HG03354 (cell line): ENCODE results near the gene TMEM121B.

Experiments used
- ATAC-seq: cut with Tn5 transposase; IDR thresholded peaks from one replicate; pipeline ENCODE4 v1.9.1; 2021; ENCODE audit warnings: mild to moderate bottlenecking; ENCODE audit not compliant: unreplicated experiment, poor library complexity, severe bottlenecking

The TMEM121B gene

DNA sequence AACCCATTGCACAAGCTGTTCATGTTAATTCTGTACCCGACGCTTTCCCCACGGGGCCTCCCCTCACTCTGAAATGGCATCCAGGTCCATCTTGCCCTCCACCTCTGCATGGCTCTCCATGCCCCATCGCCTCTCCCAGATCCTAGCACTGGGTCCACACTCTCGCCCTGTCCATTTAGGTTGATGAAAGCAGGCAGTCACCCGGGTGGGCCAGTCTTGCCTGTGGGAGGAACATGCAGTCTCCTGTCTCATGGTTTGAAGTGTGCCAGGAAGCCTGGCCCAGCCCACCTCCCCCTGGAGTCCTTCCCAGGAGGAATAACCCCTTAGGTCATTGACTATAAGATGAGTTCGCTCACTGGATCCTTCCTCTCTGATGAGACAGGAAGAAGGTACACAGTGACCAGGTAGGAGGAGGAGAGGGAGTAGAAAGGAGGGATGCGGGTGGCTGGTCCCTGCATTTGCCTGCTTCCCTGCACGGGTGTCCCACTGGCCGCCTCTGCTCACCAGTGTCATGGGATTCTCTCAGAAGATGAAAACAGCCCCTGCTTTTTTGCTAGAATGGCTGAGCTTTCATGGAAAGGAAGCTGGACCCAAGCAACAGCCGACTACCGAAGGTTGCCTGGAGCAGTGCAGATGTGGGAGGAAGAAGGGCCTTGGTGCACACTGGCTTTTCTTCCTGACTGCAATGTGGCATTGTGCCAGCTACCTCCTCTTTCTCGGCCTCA lies 6.8 kb downstream of the TMEM121B start:
- no peak for ATAC-seq

- no peak for ATAC-seq
Measured at GRCh38 chr22:17113600-17113999, 7.6 kb downstream of the TMEM121B start.

- ATAC-seq = no peak
Measured at GRCh38 chr22:17112491-17113042, 8.6 kb downstream of the TMEM121B start.

- ATAC-seq = no peak
Measured at GRCh38 chr22:17110791-17111550, 10.2 kb downstream of the TMEM121B start.

- no peak for ATAC-seq
Measured at GRCh38 chr22:17109976-17110375, 11.2 kb downstream of the TMEM121B start.

DNA sequence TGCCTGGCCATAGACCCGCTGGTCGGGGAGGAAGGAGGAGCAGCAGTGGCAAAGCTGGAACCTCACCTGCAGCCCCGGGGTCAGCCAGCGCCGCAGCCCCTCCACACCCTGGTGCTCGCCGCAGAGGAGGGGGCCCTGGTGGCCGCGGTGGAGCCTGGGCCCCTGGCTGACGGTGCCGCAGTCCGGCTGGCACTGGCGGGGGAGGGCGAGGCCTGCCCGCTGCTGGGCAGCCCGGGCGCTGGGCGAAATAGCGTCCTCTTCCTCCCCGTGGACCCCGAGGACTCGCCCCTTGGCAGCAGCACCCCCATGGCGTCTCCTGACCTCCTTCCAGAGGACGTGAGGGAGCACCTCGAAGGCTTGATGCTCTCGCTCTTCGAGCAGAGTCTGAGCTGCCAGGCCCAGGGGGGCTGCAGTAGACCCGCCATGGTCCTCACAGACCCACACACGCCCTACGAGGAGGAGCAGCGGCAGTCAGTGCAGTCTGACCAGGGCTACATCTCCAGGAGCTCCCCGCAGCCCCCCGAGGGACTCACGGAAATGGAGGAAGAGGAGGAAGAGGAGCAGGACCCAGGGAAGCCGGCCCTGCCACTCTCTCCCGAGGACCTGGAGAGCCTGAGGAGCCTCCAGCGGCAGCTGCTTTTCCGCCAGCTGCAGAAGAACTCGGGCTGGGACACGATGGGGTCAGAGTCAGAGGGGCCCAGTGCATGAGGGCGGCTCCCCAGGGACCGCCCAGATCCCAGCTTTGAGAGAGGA lies 11.9 kb downstream of the TMEM121B start:
- ATAC-seq = no peak

- no peak for ATAC-seq
Measured at GRCh38 chr22:17108256-17109112, 12.7 kb downstream of the TMEM121B start.

- ATAC-seq = no peak
Measured at GRCh38 chr22:17107547-17107810, 13.7 kb downstream of the TMEM121B start.

DNA sequence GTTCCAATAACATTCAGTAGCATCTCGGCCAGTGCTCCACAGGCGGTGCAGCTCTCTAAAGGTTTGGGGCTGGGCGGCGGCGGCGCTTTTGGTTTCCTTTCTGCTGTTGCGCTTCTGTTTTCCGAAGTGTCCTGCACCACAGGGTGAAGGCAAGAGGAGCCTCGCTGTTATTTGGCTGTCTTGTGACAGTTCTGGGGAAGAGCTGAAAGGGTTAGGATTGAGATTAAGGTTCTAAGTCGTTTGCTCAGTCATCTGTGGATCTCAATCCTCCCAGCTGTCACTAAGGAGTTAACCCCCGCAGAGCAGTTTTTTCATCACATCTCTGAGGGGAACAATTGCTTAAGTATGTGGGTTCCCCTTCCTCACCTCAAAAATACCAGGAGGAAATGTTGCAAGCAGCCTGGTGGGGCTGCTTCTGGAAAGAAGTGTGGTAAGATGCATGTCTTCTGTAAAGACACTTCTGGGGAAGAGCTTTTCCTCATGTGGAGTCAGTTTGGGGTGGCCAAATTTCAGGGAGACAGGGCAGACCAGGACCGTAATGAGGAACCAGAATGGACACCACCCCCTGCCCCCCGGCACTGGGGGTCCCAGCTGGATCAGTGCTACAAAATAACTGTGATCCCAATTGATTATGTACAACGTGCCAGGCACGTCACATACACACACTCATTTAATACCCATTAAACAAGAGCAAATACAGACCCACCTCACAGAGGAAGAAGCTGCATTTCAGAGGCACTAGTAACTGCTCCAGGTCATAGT lies 14.2 kb downstream of the TMEM121B start:
- ATAC-seq = no peak

GRCh38 chr22:17106161-17106784 lies 14.9 kb downstream of the TMEM121B start:
- no peak for ATAC-seq

- no peak for ATAC-seq
Measured at GRCh38 chr22:17105143-17106129, 15.7 kb downstream of the TMEM121B start.

- ATAC-seq = no peak
Measured at GRCh38 chr22:17104336-17104935, 16.7 kb downstream of the TMEM121B start.

DNA sequence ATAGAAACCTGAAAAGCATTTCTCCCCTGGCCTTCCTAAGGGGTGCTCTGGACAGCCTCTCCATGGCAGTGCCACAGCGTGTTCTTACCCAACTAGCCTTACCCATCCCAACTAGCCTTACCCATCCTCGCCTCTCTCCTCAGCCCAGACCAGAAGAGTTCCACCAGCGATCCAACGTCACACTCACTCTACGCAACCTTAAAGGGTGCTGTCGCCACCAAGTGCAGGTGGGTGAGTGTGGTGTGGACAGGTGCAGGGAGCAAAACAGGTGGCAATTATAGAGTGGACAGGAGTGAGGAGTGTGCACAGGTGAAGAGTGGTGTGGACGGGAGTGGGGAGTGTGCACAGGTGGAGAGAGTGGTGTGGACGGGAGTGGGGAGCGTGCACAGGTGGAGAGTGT lies 17.8 kb downstream of the TMEM121B start:
- no peak for ATAC-seq

- no peak for ATAC-seq
Measured at GRCh38 chr22:17102297-17102667, 18.9 kb downstream of the TMEM121B start.

DNA sequence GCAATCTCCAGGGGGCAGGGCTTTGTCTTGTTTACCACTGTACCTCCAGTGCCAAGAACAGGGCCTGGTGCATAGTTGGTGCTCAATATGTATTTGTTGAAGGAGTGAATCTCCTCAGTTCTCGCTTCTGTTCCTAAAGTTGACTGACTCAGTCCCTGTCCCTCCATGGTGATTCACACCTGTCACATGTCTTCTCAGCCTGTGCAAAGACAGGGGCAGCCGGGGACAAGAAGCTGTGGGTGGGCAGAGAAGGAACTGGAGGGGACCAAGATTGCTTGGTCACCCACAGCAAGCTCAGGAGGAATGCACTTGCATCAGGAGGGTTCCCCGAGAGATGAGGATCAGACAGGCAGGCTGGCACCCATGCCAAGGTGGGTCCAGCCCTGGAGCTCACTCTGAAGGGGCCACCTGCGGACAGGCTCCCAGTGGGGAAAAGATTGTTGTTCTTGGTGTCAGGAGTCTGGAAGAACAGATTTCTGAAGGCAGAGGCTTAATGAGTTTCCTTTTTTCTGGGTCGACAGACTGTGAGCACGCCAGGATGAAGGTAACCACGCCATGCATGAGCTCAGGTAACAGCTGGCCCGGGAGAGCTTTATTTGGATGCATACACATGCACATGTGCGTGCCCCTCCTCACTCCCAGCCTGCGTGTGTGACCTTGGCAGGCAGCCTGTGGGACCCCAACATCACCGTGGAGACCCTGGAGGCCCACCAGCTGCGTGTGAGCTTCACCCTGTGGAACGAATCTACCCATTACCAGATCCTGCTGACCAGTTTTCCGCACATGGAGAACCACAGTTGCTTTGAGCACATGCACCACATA lies 19.5 kb downstream of the TMEM121B start:
- no peak for ATAC-seq

DNA sequence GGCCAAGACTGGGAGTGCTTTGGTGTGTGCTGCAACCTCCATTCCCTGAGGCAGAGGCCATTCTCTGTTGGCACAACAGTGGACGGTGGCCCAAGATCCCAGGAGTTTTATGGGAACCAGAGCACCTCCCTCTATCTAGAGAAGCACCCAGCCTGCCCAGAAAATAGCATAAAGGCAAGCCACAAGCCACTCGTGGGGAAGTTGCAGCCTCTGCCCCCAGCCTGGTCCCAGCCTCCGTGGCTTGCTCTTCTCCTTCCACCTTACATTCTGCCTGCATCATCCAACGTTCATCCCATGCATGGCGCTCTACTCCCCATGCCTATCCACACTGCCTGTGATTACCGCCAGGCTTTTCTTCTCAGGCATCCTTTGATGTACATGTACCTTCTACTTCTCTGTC lies 20.5 kb downstream of the TMEM121B start:
- no peak for ATAC-seq
